Activated naive CD4-positive, alpha-beta T cell treated with Interleukin-2 at 50 U/mL for 16 hours (primary cell): ENCODE data around the gene MATK.
A peak's percentile ranks its signal among the peaks of the same experiment; 100 is the strongest.
"Not testable (repeated sequence)": the region's sequence is repeated elsewhere in the genome, so short reads cannot be mapped to it uniquely, and the experiment has no call there.

Source experiments
- DNase-seq: peaks from one replicate; pipeline ENCODE4 v3.0.0-alpha.2; 2020

The MATK gene

GRCh38 chr19:3770136-3770999, 15.8 kb downstream of the MATK start:
- no peak for DNase-seq

DNA sequence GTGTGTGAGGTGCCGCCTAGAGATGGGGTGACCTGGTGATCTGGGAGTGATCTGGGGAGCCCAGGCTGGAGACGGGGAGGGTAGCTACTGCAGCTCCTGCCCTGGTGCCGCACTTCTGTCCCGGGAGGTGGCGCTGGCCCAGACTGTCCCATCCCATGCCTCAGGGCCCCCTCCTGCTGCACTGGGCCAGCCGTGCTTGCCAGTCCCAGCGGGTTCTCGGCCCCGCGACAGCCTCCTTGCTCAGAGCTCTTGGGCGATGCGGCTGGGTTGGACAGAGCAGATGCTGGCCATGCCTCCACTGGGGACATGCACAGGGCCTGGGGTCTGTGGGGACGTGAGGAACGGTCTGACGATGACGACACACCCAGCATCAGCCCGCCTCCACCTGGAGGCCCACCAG, 16.7 kb downstream of the MATK start:
- DNase-seq, result no peak

- DNase-seq, result no peak
Observed at GRCh38 chr19:3768748-3769099, 17.5 kb downstream of the MATK start.

DNA sequence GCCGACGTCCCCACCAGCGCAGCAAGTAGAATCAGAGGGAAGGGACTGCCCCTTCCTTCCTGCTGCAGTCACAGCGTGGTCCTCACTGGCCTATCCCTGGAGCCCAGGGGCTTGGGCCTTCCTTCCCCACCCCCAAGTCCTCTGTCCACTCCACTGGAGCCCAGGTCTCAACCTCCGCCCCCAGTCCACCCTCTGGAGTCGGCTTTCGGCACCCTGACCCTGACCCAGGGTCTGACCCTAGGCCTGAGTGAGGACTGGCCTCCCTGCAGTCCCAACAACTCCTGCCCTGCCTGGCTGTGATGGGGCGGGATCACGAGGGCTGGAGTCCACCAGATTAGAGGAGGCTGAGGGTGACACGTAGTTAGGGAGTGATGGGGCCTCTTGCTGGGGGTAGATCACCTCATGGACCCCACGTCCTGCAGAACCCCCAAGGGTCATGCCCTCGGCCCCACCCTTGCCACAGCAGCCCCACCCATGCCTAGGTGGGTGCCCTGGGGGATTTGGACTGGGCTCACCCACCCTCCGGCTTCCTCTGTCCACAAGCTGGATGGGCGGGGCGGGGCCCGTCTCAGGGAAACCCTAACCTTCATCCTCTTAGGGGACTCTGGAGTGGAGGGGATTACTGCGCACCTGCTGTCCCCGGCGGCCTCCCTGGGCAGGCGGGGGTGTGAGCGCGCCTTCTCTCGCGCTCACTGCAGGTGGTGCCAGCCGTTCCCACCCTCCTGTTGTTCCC, 18.0 kb downstream of the MATK start:
- DNase-seq, result no peak

GRCh38 chr19:3767050-3767449, 19.1 kb downstream of the MATK start:
- DNase-seq, result no peak

DNA sequence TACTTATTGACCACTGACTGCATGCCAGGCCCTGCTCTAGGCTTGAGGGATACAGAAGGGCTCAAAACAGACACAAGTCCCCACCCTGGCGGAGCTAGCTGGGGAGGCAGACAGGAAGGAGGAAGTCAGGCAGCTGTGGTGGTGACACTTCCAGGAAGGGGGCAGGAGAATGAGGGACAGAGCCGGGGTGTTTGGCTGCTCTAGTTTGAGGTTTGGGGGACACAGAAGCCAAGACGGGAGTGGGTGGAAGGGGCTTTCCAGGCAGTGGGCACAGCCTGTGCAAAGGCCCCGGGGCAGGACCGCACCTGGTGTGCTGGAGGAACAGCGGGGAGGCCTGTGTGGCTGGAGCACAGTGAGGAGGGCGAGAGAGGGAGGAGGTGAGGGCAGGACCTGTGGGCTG, 19.7 kb downstream of the MATK start:
- peak; percentile 5 for DNase-seq

GRCh38 chr19:3765757-3766156, 20.4 kb downstream of the MATK start:
- DNase-seq, result not testable (repeated sequence)

- DNase-seq, result no peak
Observed at GRCh38 chr19:3765121-3765520, 21.1 kb downstream of the MATK start.

DNA sequence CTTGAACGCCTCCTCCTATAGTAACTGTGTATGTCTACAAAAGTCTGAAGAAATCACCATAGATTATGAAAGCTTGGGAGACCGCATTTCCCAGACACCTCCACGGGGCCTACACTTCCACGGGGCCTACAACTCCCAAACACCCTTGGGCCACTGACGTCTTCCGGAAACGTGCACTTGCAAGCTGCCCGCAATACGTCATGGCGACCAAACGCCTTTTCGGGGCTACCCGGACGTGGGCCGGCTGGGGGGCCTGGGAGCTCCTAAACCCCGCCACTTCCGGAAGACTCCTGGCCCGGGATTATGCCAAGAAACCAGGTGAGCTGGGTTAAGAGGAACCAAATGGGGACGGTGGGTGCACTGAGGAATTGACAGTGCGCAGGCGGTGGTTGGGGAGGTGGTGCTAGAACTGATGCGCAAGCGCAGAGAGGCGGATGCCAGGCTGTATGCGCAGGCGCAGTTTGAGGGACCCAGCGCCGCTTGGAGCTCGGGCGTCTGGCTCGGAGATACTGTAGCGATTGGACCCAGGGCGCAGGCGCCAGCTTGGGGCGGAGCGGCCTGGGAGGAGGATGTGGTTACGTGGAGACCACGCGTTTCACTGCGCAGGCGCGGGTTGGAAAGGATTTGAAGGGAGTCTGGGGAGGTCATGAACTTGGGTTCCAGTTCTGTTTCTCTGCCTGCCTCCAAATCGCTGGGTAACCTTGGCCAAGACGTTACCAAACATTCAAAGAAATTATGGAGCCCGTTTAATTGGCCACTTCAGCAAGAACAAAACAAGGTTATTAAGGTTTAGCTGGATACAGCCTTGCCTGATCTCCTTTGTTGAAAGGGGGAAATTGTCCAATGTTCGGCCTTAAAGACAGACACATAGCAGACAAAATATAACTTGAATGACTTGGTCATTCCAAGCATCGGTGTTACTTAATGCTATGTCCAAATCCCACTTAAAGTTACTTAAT, 23.4 kb downstream of the MATK start, which contains the start of gene MRPL54:
TSS of gene MRPL54 (plus strand) at position 182 of the 959 bp plus-strand sequence. CDS start at position 201, 19 bp downstream.
- peak; percentile 99 for DNase-seq

DNA sequence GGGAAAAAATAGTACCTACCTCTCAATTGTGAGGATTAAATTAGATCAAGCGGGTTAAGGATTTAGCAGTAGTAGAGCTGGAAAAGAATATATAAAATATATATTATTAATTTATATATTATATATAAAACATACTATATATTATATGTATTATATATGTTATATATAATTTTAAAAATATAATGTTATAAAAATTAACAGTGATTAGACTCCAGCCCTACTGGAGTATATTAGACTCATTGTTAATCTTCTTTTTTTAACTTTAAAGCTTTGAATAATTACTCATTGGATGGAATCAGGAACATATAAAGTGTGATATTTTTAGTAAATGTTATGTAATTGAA, 24.1 kb downstream of the MATK start:
- no peak for DNase-seq

- peak; percentile 96 for DNase-seq
Observed at GRCh38 chr19:3761382-3762129, 24.6 kb downstream of the MATK start, which contains the start of gene APBA3. Gene APBA3 (minus strand): TSS chr19:3761692. CDS start chr19:3760264, 1,428 bp downstream.

DNA sequence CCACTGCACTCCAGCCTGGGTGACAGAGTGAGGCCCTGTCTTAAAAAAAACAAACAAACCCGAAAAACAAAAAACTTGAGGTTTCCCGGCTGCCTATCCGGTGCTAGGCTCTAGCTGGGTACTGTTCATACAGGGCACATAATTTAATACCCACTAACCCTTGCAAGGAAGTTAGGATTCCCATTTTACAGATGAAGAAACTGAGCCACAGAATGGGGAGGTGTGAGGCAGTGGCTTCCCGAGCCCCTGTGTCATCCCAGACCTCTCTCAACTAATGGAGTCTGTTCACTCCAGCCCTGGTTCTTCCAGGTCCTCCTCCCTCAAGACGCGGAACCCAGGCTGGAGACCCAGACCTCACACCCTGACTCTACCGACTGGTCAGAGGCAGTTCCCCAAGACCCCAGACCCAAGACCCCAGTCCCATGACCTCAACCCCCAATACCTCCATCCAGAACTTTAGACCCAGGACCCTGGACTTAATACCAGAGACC, 25.3 kb downstream of the MATK start:
- DNase-seq, result peak; percentile 10

DNA sequence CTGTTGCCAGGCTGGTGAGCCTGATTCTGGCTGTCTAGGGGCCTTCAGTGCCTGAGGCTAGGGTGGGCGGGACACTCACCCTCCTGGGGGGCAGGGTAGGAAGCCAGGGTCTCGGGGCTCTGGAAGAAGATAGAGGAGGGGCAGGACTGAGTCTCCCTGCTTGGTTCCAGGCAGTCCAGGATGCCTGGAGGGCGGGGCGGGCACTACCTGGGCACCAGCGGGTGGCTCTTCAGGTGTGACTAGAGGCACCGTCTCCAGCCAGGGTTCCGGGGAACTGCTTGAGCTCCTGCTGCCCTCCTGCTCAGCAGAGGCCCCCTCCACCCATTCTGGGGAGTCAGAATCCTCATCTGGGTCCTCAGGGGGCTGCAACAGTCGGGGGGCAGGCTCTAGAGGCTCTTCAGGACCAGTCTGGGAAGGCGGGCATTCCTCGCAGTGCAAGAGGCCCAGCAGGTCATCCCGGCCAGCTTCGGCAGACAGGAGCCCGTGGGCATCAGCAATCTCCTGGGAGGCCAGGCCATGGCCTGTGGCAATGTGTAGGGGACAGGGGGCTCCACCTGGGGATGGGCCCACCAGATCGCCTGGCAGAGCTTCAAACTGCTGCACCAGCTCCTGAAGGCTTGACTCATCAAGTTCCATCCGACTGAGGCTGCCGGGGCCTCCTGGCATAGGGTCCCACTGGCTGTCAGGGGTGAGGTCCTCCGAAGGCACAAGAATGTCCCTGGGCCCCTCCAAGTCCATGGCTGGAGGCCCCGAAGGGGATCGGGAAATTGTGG, 26.5 kb downstream of the MATK start:
- no peak for DNase-seq

DNA sequence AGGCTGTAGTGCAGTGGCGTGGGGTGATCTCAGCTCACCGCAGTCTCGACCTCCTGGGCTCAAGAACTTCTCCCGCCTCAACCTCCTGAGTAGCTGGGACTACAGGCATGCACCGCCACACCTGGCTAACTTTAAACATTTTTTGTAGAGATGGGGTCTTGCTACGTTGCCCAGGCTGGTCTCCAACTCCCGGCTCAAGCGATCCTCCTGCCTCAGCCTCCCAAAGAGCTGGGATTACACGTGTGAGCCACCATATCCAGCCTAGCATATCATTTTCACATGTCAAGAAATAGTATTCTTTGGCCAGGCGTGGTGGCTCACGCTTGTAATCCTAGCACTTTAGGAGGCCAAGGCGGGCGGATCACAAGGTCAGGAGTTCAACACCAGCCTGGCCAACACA, 27.9 kb downstream of the MATK start:
- DNase-seq, result not testable (repeated sequence)

DNA sequence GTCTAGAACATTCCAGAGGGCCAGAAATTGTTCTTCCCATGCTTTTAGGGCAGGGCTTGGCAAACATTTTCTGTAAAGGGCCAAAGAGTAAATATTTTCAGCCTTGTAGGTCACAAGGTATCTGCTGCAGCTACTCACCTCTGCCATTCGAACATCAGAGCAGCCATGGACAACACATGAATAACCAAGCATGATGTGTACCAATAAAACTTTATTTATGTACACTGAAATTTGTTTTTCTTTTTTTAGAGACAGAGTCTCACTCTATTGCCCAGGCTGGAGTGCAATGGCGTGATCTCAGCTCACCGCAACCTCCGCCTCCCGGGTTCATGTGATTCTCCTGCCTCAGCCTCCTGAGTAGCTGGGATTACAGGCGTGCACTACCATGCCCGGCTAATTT, 28.5 kb downstream of the MATK start:
- not testable (repeated sequence) for DNase-seq

GRCh38 chr19:3753631-3754410, 32.4 kb downstream of the MATK start:
- no peak for DNase-seq

DNA sequence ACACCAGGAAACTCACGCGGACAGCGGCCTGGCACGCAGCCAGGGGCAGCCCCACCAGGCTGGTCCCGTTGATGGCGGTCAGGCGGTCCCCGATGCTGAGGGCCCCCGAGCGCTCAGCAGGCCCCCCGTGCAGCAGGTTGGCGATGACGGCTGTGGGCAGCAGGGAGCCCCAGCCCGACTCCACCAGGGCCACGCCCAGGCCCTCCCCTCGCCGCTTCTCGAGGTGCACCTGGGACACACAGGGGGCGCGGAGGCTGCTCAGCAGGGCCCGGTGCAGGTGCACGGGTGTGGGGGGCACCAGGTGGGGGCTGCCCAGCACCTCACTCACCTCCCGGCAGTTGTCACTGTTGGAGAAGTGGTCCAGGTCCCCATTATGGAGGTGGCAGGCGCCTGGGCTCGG, 33.7 kb downstream of the MATK start:
- DNase-seq, result no peak

DNA sequence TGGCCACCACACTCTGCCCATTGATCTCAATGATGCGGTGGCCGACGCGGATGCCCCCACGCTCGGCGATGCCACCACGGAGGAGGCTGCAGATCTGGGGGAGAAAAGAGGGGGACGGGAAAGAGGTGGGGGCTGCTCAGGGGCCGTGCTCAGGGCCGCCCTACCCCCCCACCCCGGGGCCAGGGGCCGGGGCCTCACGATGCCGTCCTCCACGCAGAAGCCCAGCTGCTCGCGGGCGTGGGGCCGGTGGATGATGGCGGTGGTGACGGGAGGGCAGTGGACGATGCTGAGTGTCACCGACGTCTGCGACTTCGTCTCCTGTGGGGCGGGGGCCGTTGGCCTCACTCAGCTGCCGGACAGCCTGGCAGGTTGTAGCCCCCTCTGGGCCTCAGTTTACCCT, 34.9 kb downstream of the MATK start:
- DNase-seq, result no peak

- no peak for DNase-seq
Observed at GRCh38 chr19:3750211-3750610, 36.0 kb downstream of the MATK start.

DNA sequence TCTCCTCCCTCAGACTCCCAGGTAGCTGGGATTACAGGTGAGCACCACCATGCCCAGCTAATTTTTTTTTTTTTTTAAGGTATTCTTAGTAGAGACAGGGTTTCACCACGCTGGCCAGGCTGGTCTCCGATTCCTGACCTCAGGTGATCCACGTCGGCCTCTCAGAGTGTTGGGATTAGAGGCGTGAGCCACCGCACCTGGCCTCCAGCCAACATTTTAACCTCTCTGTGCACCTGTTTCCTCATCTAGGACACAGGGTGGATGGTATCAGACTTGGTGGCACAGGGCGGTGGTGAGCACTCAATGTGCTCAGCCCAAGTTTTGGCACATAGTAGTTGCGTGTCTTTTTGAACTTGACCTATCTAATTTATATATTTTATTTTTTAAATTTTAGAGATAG, 37.2 kb downstream of the MATK start:
- DNase-seq, result no peak
